ENCODE results near the gene WWOX.

DNA sequence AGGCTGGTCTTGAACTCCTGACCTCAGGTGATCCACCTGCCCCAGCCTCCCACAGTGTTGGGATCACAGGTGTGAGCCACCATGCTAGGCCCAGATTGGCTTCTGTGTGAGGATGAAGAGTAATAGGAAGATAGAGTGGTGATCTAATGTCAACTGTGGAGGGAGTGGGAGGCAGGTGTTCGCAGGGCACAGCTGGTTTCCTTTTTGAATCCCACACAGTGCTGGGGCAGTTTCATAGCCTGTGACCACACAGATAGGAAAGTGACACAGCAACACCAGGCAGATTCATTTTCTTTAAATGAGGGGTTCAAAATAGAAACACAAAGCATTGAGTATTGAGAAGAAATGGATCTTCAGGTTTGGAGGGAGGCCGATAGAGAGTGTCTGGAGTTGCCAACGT, 540.3 kb downstream of the WWOX start:
- TF ChIP-seq POLR2A (IDR thresholded peaks at IDR 0.05; ENCODE audit: low read length) = no peak
- no peak for TF ChIP-seq GATA1 (IDR thresholded peaks at IDR 0.05; ENCODE audit: low read depth, low read length)
